H1 (cell line): Measurements from ENCODE around the gene POU5F1. TPM values are rescaled to one million over a fixed set of nuclear protein-coding genes. Genes with fewer than 3 reads are reported as not detected.
"Not testable (repeated sequence)": the region's sequence is repeated elsewhere in the genome, so short reads cannot be mapped to it uniquely, and the experiment has no call there.

Experiments
- CTCF ChIA-PET: fragments of 300-600 bp; sonication (Branson Sonifier 250); formaldehyde crosslinking; loops from one replicate; lab custom pipeline; 2021; ENCODE audit not compliant: partially characterized antibody; lab: Charles Lee
- POLR2A ChIA-PET: fragments of 300-600 bp; sonication (Branson Sonifier 250); formaldehyde crosslinking; loops from one replicate; lab custom pipeline; 2021; ENCODE audit warnings: inconsistent platforms; ENCODE audit not compliant: partially characterized antibody; lab: Charles Lee
- DNase-seq, 2 experiments: peaks; one replicate each; pipeline versions ENCODE4 v3.0.0 to v3.0.0-alpha.2; 2010 to 2022; ENCODE audit warnings: low spot score in 2 of 2, low read depth in 1 of 2, mixed read lengths in 1 of 2
- FAIRE-seq: peaks from 2 replicates; lab custom pipeline; 2011; peaks lifted over from hg19 to GRCh38; lab: Jason Lieb, UNC
- H2AFZ ChIP-seq: 2 replicates; pipeline ENCODE4 v1.8.1; 2012; ENCODE audit warnings: low read length, inconsistent platforms
- H2AK5ac ChIP-seq: 2 replicates; pipeline ENCODE4 v1.6.1; 2013; ENCODE audit warnings: low read depth, low read length
- H2BK120ac ChIP-seq: replicated peaks from 2 replicates; pipeline ENCODE3; 2013; ENCODE audit warnings: low read depth, low read length, inconsistent platforms
- H2BK12ac ChIP-seq: 2 replicates; pipeline ENCODE4 v1.6.1; 2013; ENCODE audit warnings: low read depth, low read length
- H2BK15ac ChIP-seq: 2 replicates; pipeline ENCODE4 v1.6.1; 2013; ENCODE audit warnings: low read length
- H2BK20ac ChIP-seq: 2 replicates; pipeline ENCODE4 v1.6.1; 2013; ENCODE audit warnings: low read length
- H2BK5ac ChIP-seq: 2 replicates; pipeline ENCODE4 v1.6.1; 2013; ENCODE audit warnings: low read depth, low read length
- H3K14ac ChIP-seq: 2 replicates; pipeline ENCODE4 v1.6.1; 2013; ENCODE audit warnings: inconsistent platforms; ENCODE audit not compliant: insufficient read length
- H3K18ac ChIP-seq: 2 replicates; pipeline ENCODE4 v1.6.1; 2013; ENCODE audit warnings: low read length; ENCODE audit errors: extremely low read depth
- H3K23ac ChIP-seq: 2 replicates; pipeline ENCODE4 v1.6.1; 2013; ENCODE audit warnings: inconsistent platforms; ENCODE audit not compliant: insufficient read length
- H3K23me2 ChIP-seq: 2 replicates; pipeline ENCODE4 v1.6.1; 2013; ENCODE audit warnings: low read depth, low read length
- H3K27ac ChIP-seq: 2 replicates; pipeline ENCODE4 v1.6.1; 2011; ENCODE audit warnings: low read depth, low read length, inconsistent platforms
- H3K27me3 ChIP-seq, 4 experiments: replicated peaks in 1 of 4; 1 replicate in 1 of 4; 2 replicates in 3 of 4; pipeline versions ENCODE4 v1.6.1 to v1.8.1; 2011 to 2013; ENCODE audit warnings: low read length in 3 of 4, mild to moderate bottlenecking in 3 of 4, inconsistent platforms in 2 of 4, mixed read lengths in 2 of 4, moderate library complexity in 1 of 4; ENCODE audit not compliant: control insufficient read depth in 3 of 4, insufficient read depth in 3 of 4; ENCODE audit errors: extremely low read depth in 1 of 4
- H3K36me3 ChIP-seq, 4 experiments: 2 replicates each; pipeline versions ENCODE4 v1.6.1 to v1.8.1; 2011 to 2013; ENCODE audit warnings: mild to moderate bottlenecking in 4 of 4, low read length in 3 of 4, moderate library complexity in 2 of 4, control low read depth in 1 of 4, inconsistent platforms in 1 of 4; ENCODE audit not compliant: insufficient read depth in 4 of 4, control insufficient read depth in 2 of 4
- H3K4ac ChIP-seq: replicated peaks from 2 replicates; pipeline ENCODE3; 2013; ENCODE audit warnings: low read length, low read depth, mixed read lengths, inconsistent platforms; ENCODE audit not compliant: insufficient read length
- H3K4me1 ChIP-seq, 4 experiments: replicated peaks in 1 of 4; 1 replicate in 1 of 4; 2 replicates in 3 of 4; pipeline versions ENCODE4 v1.6.1 to v1.8.1; 2011 to 2013; ENCODE audit warnings: low read length in 3 of 4, inconsistent platforms in 2 of 4, mixed read lengths in 1 of 4; ENCODE audit not compliant: insufficient read depth in 4 of 4, control insufficient read depth in 3 of 4
- H3K4me2 ChIP-seq, 2 experiments: 2 replicates each; pipeline versions ENCODE4 v1.6.1 to v1.8.1; 2011 to 2013; ENCODE audit warnings: low read depth in 2 of 2, low read length in 2 of 2, control low read depth in 1 of 2, inconsistent platforms in 1 of 2, mild to moderate bottlenecking in 1 of 2; ENCODE audit not compliant: insufficient read depth in 1 of 2
- H3K4me3 ChIP-seq, 4 experiments: fragments of 200-600, 300-600 bp in 1 of 4; sonication (generic), shearing (Covaris generic), sonication (Bioruptor Twin) in 1 of 4; 2 replicates each; pipeline versions ENCODE4 v1.5.1 to v1.8.1; 2011 to 2016; ENCODE audit warnings: low read length in 4 of 4, low read depth in 3 of 4, control low read depth in 2 of 4, inconsistent platforms in 2 of 4, mild to moderate bottlenecking in 2 of 4, mixed read lengths in 1 of 4, moderate library complexity in 1 of 4; ENCODE audit not compliant: insufficient read depth in 2 of 4; ENCODE audit errors: extremely low read depth in 1 of 4
- H3K56ac ChIP-seq: replicated peaks from 2 replicates; pipeline ENCODE3; 2013; ENCODE audit warnings: low read depth, mild to moderate bottlenecking, mixed read lengths, low read length, inconsistent platforms; ENCODE audit not compliant: insufficient read length
- H3K79me1 ChIP-seq: 2 replicates; pipeline ENCODE4 v1.6.1; 2013; ENCODE audit warnings: low read depth, low read length, control low read depth
- H3K79me2 ChIP-seq, 2 experiments: 2 replicates each; pipeline versions ENCODE4 v1.6.1 to v1.8.1; 2012 to 2013; ENCODE audit warnings: low read length in 2 of 2, mild to moderate bottlenecking in 2 of 2, inconsistent platforms in 1 of 2; ENCODE audit not compliant: insufficient read depth in 2 of 2, control insufficient read depth in 1 of 2
- H3K9ac ChIP-seq, 4 experiments: replicated peaks in 1 of 4; 1 replicate in 1 of 4; 2 replicates in 3 of 4; pipeline versions ENCODE4 v1.6.1 to v1.8.1; 2011 to 2013; ENCODE audit warnings: low read depth in 3 of 4, low read length in 3 of 4, control low read depth in 2 of 4, mild to moderate bottlenecking in 2 of 4, moderate library complexity in 2 of 4, inconsistent platforms in 1 of 4; ENCODE audit errors: extremely low read depth in 1 of 4
- H3K9me3 ChIP-seq, 2 experiments: 2 replicates each; pipeline versions ENCODE4 v1.6.1 to v1.8.1; 2012 to 2013; ENCODE audit warnings: mild to moderate bottlenecking in 2 of 2, moderate library complexity in 2 of 2, control low read depth in 1 of 2, inconsistent platforms in 1 of 2, low read depth in 1 of 2, low read length in 1 of 2, mixed read lengths in 1 of 2; ENCODE audit not compliant: insufficient read depth in 2 of 2
- H4K20me1 ChIP-seq, 2 experiments: replicated peaks in 1 of 2; 2 replicates each; pipeline versions ENCODE3 to v1.8.1; 2011 to 2013; ENCODE audit warnings: inconsistent platforms in 2 of 2, low read length in 2 of 2, mild to moderate bottlenecking in 1 of 2; ENCODE audit not compliant: insufficient read depth in 2 of 2, control insufficient read depth in 1 of 2
- H4K5ac ChIP-seq: 2 replicates; pipeline ENCODE4 v1.6.1; 2013; ENCODE audit warnings: low read length, low read depth, mixed read lengths, inconsistent platforms; ENCODE audit not compliant: insufficient read length
- H4K8ac ChIP-seq: 2 replicates; pipeline ENCODE4 v1.8.0; 2013; ENCODE audit warnings: mild to moderate bottlenecking, moderate library complexity, low read length, inconsistent platforms; ENCODE audit not compliant: insufficient read depth; ENCODE audit errors: extremely low read depth
- H4K91ac ChIP-seq: replicated peaks from 2 replicates; pipeline ENCODE3; 2013; ENCODE audit warnings: low read length, mixed read lengths, inconsistent platforms; ENCODE audit not compliant: insufficient read length
- WGBS, 2 experiments: shearing (Covaris generic) in 1 of 2; methylation state at CpG; one replicate each; pipeline versions ENCODE4 v1.1.6 to v1.1.7; 2013 to 2015; ENCODE audit warnings: low lambda C conversion rate in 2 of 2, mixed read lengths in 2 of 2, inconsistent platforms in 1 of 2, low coverage in 1 of 2, missing lambda C conversion rate in 1 of 2; ENCODE audit not compliant: insufficient replicate concordance in 2 of 2, insufficient coverage in 1 of 2, insufficient read length in 1 of 2; ENCODE audit errors: extremely low coverage in 1 of 2, missing lambda C conversion rate in 1 of 2; 5-methylcytosine and 5-hydroxymethylcytosine counted together
- polyA plus RNA-seq, 7 experiments: library from polyadenylated mRNA; depleted of rRNA in 3 of 7; stranded (reverse) in 5 of 7; unstranded in 2 of 7; fragments of >200 nt in 5 of 7; fragments of 200-250 nt in 2 of 7; gene quantifications; 1 replicate in 5 of 7; 2 replicates in 1 of 7; 4 replicates in 1 of 7; pipeline versions ENCODE4 v1.2.1 to v1.2.3, GENCODE V29; 2011 to 2013; ENCODE audit warnings: missing spikeins in 2 of 7, mixed read lengths in 2 of 7
- total RNA-seq: library from RNA; stranded (reverse); fragmentation: NEBNext Ultra II Directional; extraction: Animal tissue kit (Norgen Biotek cat#: 25700); gene quantifications from 2 replicates; pipeline ENCODE4 v1.2.1, GENCODE V29; 2021

The POU5F1 gene
- total and polyA plus RNA-seq, 2 of the 8 experiments (the other 6 are each of a cell fraction or from before 2014, with no cell fraction given) = 2,437 to 2,526 TPM

- POLR2A ChIA-PET = interaction anchor here (1.1 to 61.6 kb wide), 3 partner anchors 12 to 171 kb away, joined by 3 to 2251 read pairs (median 9); partner anchors contain the start of genes CCHCR1, CDSN, POU5F1 and PSORS1C1
Observed at GRCh38 chr6:31196251-31197022, 26.0 kb upstream of the POU5F1 start.

More at GRCh38 chr6:31196251-31197022, 26.0 kb upstream of the POU5F1 start:
- not testable (repeated sequence) for H3K4me2 ChIP-seq, H3K56ac ChIP-seq, H3K9ac ChIP-seq, H2BK15ac ChIP-seq, H3K27ac ChIP-seq, H3K79me1 ChIP-seq, FAIRE-seq, H3K23ac ChIP-seq, H2BK120ac ChIP-seq, H3K14ac ChIP-seq, H3K27me3 ChIP-seq, H3K4me1 ChIP-seq, H4K91ac ChIP-seq, H2AK5ac ChIP-seq, H3K79me2 ChIP-seq, H3K4ac ChIP-seq, DNase-seq, H2BK5ac ChIP-seq, H4K5ac ChIP-seq, H3K36me3 ChIP-seq, H2BK20ac ChIP-seq, H4K20me1 ChIP-seq, H3K23me2 ChIP-seq, H2AFZ ChIP-seq, H3K9me3 ChIP-seq, H4K8ac ChIP-seq
- CTCF ChIA-PET = interaction anchor here (0.6 to 11.0 kb wide), 42 partner anchors 9 to 246 kb away, joined by 3 to 103 read pairs (median 4); partner anchors contain the start of genes PSORS1C1, PSORS1C2 and TCF19
- H3K18ac ChIP-seq = peak overlapping the region; percentile 73; the same call in 1 of the 2 replicates
- 83% methylated on average over 25 of the region's 25 CpGs; no CpG with 5 or more reads in 1 of the 2 experiments for WGBS, 2 experiments
- H2BK12ac ChIP-seq = peak overlapping the region; percentile 80; the same call in 1 of the 2 replicates
- H3K4me3 ChIP-seq = peak overlapping the region in 3 of 4 experiments; percentile 68 to 74 (median 71); a peak in 3 of 8 replicates
